ENCODE measurements around the gene TMEM123.
A peak's percentile ranks its signal among the peaks of the same experiment; 100 is the strongest.

Gene TMEM123

DNA sequence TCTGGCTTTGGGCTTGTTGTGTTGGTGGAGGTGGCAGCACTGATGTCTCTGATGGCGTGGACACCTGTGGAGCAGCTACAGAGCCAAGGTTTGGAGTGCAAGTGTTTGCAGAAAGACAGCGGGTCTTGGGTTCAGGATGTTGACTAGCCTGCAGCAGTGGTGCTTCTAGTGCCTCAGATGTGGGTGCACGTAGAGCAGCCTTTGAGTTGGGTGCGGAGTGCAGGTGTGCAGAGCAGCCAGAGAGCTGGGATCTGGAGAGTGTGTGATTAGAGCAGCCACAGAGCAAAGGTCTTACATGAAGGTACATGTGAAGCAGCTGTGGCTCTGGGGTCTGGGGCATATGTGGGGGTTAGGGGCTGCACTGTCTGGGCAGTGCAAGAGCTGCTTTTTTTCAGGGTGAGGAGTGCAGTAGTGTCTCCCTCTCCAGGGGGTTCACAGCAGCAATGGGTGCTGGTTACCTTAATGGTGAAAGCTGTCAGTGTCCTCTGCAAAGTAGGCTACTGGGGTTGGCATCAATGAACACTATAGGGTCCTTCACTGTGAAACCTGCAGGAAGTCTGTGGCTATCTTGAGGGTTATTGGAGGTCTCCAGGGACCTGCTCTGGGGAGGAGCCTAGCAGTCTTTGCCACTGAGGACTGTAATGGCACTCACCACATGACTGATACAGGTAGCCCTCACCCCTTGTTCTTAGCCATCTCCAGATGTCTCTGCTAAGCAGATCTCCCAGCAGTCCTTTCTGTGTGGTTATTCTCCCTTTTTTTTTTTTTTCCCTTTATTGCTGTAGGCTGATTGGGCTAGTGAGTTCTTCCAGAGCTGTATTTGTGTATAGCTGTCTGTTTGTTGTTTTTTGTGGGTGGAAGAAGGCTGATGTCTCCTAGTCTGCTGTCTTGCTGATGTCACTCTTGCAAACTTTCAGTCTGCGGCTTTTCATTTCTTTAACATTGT lies 91.2 kb downstream of the TMEM123 start:
- no peak for DNase-seq (ENCODE audit: low spot score)

- DNase-seq (ENCODE audit: low spot score) = no peak
These were observed 91.9 kb downstream of the TMEM123 start for GRCh38 chr11:102360681-102361080.

DNA sequence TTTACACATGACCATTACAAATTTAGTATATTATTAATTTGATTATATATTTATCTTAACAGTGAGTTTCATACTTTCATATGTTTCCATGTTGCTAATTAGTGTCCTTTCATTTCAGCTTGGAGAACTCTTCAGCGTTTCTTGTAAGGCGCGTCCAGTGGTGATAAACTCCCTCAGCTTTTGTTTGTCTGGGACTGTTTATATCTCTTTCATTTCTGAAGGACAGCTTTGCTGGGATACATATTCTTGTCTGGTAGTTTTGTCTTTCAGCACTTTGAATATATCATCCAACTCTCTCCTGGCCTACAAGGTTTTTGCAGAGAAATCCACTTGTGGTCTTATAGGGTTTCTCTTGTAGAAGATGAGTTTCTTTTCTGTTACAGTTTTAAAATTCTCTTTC lies 93.2 kb downstream of the TMEM123 start:
- DNase-seq (ENCODE audit: low spot score) = no peak

- no peak for DNase-seq (ENCODE audit: low spot score)
These were observed 95.4 kb downstream of the TMEM123 start for GRCh38 chr11:102357116-102357515.

DNA sequence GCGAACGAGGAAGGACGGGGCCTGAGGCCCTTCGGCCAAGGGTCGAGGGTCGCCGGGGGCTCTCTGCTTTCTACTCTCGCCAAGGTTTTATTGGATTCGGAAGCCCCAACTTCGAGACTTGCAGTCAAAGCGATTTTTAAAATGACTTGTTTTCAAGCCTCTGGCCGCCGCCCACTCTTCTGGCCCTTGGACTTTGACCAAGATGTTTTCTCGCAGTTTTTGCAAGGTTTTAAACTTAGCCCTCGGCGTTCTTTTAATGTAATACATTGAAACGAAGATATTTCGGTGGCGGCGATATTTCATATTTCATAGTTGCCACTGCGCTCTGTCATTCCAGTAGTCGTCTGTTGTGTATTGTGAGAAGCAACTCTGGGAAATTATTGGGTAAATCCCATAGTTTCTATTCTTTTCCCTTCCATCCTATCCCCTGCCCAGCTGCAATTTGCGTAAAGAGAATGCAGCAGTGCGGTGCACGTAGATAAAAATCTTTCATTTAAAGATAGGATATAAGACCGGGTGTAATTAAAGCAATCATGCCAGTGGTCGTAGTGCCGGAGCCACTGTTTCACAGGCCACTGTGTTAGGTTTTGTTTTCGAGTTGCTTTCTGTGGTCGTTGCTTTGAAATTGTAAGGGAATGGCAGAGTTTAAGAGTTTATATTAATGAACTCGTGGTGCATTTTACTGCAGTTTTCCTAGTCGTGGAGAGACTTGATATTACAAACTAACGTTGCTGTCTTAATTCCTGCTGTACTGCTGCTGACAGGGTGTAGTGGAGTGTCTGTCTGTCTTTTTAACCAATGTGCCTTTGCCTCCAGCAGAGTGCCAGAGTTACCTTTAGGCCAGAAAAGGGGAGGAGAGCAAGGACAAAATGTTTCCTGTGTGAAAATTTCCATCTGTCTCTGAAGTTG lies 104.8 kb downstream of the TMEM123 start:
- no peak for DNase-seq (ENCODE audit: low spot score)

DNA sequence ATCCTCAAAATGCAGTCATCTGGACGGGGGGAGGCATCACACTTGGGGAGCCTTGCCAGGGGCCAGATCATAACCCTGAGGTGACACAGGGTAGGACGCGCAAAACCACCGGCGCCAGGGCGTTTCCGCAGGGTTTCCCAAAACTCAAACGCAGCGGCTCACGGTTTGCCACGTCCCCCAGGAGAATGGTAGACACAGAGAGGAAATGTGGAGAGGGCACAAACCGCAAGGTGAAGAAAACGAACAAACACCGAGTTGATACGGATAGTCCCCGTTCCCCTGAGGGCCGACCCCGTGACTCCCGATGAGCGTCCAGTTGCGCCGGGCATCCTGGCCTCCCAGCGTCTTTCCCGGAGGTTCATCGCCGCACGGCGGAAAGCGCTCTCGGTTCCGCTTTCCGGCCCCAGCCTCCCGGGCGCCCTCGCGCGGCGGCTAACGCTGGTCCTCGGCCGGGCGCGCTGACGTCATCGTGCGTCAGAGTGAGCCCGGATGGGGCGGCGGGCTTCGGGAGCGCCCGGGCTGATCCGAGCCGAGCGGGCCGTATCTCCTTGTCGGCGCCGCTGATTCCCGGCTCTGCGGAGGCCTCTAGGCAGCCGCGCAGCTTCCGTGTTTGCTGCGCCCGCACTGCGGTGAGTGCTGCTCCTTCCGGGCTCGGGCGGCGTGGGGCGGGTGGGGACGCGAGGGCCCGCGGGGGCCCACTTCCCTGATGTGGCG lies 105.7 kb downstream of the TMEM123 start, which contains the start of gene BIRC2:
Gene BIRC2, plus strand, starts transcription at position 467 of the 714 bp plus-strand sequence. CDS start 2,641 bp downstream, outside the sequence.
- peak; percentile 98 for DNase-seq (ENCODE audit: low spot score)

DNA sequence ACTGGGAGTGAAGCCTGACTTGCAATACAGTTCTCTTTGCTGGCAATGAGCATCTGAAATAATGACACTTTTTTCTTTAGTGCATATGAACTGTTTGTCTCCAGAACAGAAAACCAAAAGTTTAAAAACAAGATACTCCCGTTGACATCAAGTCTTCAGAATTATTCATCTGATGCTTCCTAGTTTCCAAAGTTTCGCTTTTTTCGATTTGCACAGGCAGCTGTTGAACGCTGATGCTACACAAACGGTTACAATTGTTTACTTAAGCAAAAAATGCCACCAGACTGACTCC lies 106.2 kb downstream of the TMEM123 start:
- no peak for DNase-seq (ENCODE audit: low spot score)
